Skin epidermis (tissue), 12 donors: ENCODE data around the gene SNRNP200.

ENCODE experiments used
- H3K27ac ChIP-seq, 21 experiments: fragments of 200-600 bp; sonication (generic) in 11 of 21; one replicate each; pipeline ENCODE4 v1.5.0; 2020; ENCODE audit warnings: mild to moderate bottlenecking in 3 of 21, inconsistent platforms in 2 of 21, moderate library complexity in 2 of 21
- H3K4me3 ChIP-seq, 7 experiments: fragments of 200-600 bp; sonication (generic) in 2 of 7; one replicate each; pipeline ENCODE4 v1.5.0; 2020; ENCODE audit warnings: inconsistent platforms in 2 of 7, mild to moderate bottlenecking in 2 of 7, moderate library complexity in 1 of 7

The SNRNP200 gene

DNA sequence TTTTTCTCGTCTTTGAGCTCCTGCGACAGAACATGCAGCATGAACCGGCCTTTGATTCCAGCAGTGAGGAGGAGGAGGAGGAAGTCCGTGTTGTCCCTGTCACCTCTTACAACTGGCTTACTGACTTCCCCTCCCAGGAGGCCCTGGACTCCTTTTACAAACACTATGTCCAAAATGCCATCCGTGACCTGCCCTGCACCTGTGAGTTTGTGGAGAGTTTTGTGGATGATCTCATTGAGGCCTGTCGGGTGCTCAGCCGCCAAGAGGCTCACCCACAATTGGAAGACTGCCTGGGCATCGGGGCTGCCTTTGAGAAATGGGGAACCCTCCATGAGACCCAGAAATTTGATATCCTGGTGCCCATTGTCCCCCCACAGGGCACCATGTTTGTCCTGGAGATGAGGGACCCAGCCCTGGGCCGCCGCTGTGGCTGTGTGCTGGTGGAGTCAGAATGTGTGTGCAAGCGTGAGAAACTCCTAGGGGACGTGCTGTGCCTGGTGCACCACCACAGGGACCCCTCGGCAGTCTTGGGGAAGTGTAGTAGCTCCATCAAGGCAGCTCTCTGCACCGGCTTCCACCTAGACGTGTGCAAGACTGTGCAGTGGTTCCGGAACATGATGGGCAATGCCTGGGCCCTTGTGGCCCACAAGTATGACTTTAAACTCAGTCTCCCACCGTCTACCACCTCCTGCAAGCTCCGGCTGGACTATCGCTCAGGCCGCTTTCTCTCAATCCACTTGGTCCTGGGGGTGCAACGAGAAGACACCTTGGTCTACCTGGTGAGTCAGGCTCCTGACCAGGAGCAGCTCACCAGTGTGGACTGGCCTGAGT is 21.9 kb upstream of the SNRNP200 start:
- H3K27ac ChIP-seq = peak overlapping the region in 1 of 21 experiments; percentile 87

GRCh38 chr2:96326564-96326963 is 21.2 kb upstream of the SNRNP200 start:
- peak overlapping the region in 1 of 7 experiments; percentile 56 for H3K4me3 ChIP-seq
- H3K27ac ChIP-seq = peak overlapping the region in 8 of 21 experiments; percentile 26 to 87 (median 78)

More for the DNA sequence above, 21.9 kb upstream of the SNRNP200 start:
- H3K4me3 ChIP-seq = no peak overlapping the region

- Histone ChIP-seq H3K4me3 (peak overlapping the region; percentile 44 to 56 (median 54)), H3K27ac (peak overlapping the region in 17 of 21 experiments; percentile 23 to 87 (median 78))
These were observed 20.5 kb upstream of the SNRNP200 start for GRCh38 chr2:96325884-96326255.

- H3K27ac ChIP-seq = peak within 1 kb of the TSS in 20 of 21 experiments; percentile 5 to 87 (median 74)
- H3K4me3 ChIP-seq = peak within 1 kb of the TSS; percentile 44 to 56 (median 54)
These were observed 19.9 kb upstream of the SNRNP200 start, which contains the start of gene ITPRIPL1 for GRCh38 chr2:96325041-96325883. Gene ITPRIPL1 (plus strand): TSS chr2:96325317. CDS start chr2:96325840, 523 bp downstream.

- H3K27ac ChIP-seq = peak overlapping the region in 18 of 21 experiments; percentile 23 to 87 (median 76)
- peak overlapping the region; percentile 44 to 56 (median 54) for H3K4me3 ChIP-seq
These were observed 19.3 kb upstream of the SNRNP200 start for GRCh38 chr2:96324721-96325040.

- H3K27ac ChIP-seq = peak overlapping the region in 2 of 21 experiments; percentile 79 to 87
- H3K4me3 ChIP-seq = no peak overlapping the region
These were observed 18.5 kb upstream of the SNRNP200 start for GRCh38 chr2:96323849-96324248.

- Histone ChIP-seq H3K4me3 (peak overlapping the region; percentile 36 to 58 (median 51)), H3K27ac (peak overlapping the region in 20 of 21 experiments; percentile 34 to 86 (median 72))
These were observed 15.6 kb upstream of the SNRNP200 start for GRCh38 chr2:96320728-96321622.

- peak overlapping the region in 6 of 7 experiments; percentile 9 to 58 (median 42) for H3K4me3 ChIP-seq
These were observed 15.0 kb upstream of the SNRNP200 start for GRCh38 chr2:96320326-96320725.

DNA sequence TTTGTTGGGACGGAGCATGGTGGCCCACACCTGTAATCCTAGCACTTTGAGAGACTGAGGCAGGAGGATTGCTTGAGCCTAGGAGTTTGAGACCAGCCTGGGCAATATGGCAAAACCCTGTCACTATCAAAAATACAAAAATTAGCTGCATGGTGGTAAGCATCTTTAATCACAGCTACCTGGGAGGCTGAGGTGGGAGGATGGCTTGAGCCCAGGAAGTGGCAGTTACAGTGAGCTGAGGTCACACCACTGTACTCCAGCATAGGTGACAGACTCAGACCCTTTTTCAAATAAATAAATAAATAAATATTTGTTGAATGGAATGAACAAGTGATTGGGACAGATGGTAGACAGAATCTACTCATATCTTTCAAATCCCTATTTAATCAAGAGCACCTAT is 14.1 kb upstream of the SNRNP200 start:
- peak overlapping the region in 1 of 7 experiments; percentile 9 for H3K4me3 ChIP-seq
- H3K27ac ChIP-seq = peak overlapping the region in 1 of 21 experiments; percentile 30

More at GRCh38 chr2:96320326-96320725, 15.0 kb upstream of the SNRNP200 start:
- peak overlapping the region in 1 of 21 experiments; percentile 37 for H3K27ac ChIP-seq

- no peak overlapping the region for H3K4me3 ChIP-seq
- H3K27ac ChIP-seq = peak overlapping the region in 1 of 21 experiments; percentile 30
These were observed 13.4 kb upstream of the SNRNP200 start for GRCh38 chr2:96318723-96319122.

GRCh38 chr2:96317584-96317997 is 12.2 kb upstream of the SNRNP200 start:
- H3K27ac ChIP-seq = no peak overlapping the region
- no peak overlapping the region for H3K4me3 ChIP-seq

DNA sequence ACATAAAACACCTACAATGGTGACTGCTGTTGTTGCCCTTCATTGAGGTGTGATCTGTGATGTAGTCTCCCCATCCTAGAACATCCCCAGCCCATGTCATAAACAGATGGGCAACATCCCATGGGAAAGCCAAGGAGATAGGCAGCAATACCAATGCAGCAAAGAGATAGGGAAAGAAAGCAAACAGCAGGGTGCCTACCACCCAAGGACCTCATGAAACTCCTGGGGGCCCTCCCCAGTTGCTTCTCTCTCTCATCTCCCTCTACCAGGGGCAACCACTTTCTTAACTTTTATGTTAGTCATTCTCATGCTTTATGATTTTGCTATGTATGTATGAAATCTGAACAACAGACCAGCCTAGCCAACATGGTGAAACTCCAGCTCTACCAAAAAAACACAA is 11.7 kb upstream of the SNRNP200 start:
- no peak overlapping the region for H3K4me3 ChIP-seq
- peak overlapping the region in 2 of 21 experiments; percentile 80 to 90 for H3K27ac ChIP-seq

GRCh38 chr2:96315400-96316071 is 10.2 kb upstream of the SNRNP200 start:
- Histone ChIP-seq H3K4me3 (no peak overlapping the region), H3K27ac (peak overlapping the region in 18 of 21 experiments; percentile 3 to 90 (median 60))

GRCh38 chr2:96315005-96315399 is 9.7 kb upstream of the SNRNP200 start:
- peak overlapping the region in 7 of 21 experiments; percentile 45 to 90 (median 76) for H3K27ac ChIP-seq
- H3K4me3 ChIP-seq = no peak overlapping the region

DNA sequence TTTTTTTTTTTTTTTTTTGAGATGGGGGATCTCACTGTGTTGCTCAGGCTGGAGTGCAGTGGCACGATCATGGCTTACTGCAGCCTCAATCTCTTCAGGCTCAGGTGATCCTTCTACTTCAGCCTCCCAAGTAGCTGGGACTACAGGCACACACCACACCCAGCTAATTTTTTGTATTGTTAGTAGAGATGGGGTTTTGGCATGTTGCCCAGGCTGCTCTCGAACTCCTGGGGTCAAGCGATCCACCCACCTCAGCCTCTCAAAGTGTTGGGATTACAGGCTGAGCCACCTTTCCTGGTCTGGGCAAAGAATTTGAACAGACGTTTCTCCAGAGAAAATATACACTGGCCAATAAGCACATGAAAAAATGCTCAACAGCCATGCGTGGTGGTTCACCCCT is 2.9 kb upstream of the SNRNP200 start:
- no peak overlapping the region for H3K4me3 ChIP-seq
- H3K27ac ChIP-seq = no peak overlapping the region

- peak overlapping the region in 5 of 7 experiments; percentile 65 to 96 (median 67) for H3K4me3 ChIP-seq
These were observed 1.0 kb upstream of the SNRNP200 start for GRCh38 chr2:96306370-96306769.

GRCh38 chr2:96305979-96306308 is 598 bp upstream of the SNRNP200 start:
- Histone ChIP-seq H3K4me3 (peak overlapping the region; percentile 47 to 96 (median 67)), H3K27ac (peak overlapping the region; percentile 68 to 96 (median 88))

More at GRCh38 chr2:96306370-96306769, 1.0 kb upstream of the SNRNP200 start:
- H3K27ac ChIP-seq = peak overlapping the region in 16 of 21 experiments; percentile 76 to 96 (median 89)

DNA sequence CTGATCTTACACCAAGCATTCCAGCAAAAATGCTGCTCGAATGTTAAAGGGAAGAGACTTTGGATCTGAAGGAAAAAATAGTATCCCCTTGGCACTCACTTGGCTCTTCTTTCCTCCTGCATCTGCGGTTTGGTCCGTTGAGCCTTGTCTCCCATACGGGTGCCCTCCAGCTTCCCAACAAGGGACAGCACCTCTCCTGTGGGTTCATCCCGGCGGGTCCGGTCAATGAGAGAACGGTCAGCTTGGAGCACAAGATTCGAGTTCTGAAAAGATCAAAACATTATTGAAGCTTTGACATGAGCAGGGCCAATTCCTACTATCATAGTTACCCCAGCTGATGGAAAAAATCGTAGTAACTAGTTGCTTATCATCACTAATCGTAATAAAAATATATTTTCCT is 740 bp downstream of the SNRNP200 start:
- peak overlapping the region in 11 of 21 experiments; percentile 68 to 94 (median 90) for H3K27ac ChIP-seq

More for the DNA sequence above, 740 bp downstream of the SNRNP200 start:
- H3K4me3 ChIP-seq = peak overlapping the region; percentile 47 to 96 (median 67)
